Activated CD8-positive, alpha-beta memory T cell treated with anti-CD3 and anti-CD28 coated beads, Interleukin-2, amount 50 U/mL, for 1 hour (primary cell): ENCODE results near the gene RUFY4.

Experiments
- DNase-seq: peaks from one replicate; pipeline ENCODE4 v3.0.0-alpha.2; 2020; ENCODE audit errors: extremely low read depth

Gene RUFY4, protein sequence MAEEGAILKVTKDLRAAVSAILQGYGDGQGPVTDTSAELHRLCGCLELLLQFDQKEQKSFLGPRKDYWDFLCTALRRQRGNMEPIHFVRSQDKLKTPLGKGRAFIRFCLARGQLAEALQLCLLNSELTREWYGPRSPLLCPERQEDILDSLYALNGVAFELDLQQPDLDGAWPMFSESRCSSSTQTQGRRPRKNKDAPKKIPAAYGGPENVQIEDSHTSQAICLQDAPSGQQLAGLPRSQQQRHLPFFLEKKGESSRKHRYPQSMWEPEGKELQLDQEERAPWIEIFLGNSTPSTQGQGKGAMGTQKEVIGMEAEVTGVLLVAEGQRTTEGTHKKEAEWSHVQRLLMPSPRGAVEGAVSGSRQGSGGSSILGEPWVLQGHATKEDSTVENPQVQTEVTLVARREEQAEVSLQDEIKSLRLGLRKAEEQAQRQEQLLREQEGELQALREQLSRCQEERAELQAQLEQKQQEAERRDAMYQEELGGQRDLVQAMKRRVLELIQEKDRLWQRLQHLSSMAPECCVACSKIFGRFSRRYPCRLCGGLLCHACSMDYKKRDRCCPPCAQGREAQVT

GRCh38 chr2:218068721-218069334 is at the start of gene RUFY4:
Gene RUFY4, plus strand, starts transcription at chr2:218069253. Its CDS starts 1,353 bp downstream, at chr2:218070606.
- DNase-seq, result peak; percentile 17

- no peak for DNase-seq
Measured at GRCh38 chr2:218019411-218020060, 49.5 kb upstream of the RUFY4 start.

DNA sequence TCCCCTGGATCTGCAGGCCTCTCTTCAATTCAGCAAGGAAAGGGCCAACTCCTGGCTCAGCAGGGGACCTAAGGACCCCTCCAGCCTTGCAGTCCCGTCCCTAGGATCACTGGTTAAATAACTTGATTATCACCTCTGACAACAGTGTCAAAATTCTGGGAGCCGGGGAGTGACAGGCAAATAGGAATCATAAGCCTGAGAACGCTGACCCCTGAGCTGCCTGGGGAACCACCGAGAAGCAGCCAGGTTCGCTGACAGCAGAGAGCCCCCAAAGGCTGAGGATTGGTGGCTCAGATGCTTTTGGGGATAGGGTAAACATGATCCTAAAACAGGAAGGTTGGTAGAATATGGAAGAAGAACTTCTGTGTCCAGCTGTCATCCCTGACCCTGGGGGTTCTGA is 48.8 kb upstream of the RUFY4 start:
- DNase-seq, result no peak

GRCh38 chr2:218020966-218021535 is 48.0 kb upstream of the RUFY4 start:
- no peak for DNase-seq

- DNase-seq, result no peak
Measured at GRCh38 chr2:218021536-218022071, 47.4 kb upstream of the RUFY4 start.

DNA sequence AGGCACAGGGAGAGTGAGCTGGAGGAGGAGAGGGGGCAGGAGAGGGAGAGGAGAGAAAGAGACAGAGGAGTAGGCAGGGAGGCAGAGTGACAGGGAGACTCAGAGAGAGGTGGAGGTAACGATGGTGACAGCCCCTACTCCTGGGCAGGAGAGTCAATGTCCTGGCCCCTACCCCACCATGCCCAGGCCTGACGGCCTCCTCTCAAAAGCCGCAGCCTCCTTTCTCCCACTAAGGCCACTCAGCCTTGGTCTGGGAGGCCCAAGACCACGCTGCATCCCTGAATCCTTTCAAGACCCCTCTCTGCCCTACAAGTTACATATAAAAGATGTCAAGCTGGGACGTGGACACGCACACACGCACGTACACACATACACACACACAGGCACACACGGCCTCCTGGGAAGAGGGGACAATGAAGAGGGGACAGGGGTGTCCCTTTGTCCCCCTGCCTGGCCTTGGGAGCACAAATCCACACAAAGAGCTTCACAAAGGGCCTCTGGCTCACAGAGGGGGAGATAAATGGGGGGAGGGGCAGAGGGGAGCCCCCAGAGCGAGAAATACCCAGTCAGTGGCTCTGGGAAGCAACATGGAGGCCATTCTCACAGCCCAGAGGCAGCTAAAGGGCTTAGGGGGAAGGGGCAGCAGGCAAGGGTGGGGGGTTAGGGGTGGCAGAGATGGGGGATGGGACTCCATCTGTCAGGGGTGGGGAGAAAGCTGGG is 46.8 kb upstream of the RUFY4 start:
- no peak for DNase-seq

GRCh38 chr2:218022851-218023530 is 46.1 kb upstream of the RUFY4 start:
- no peak for DNase-seq

DNA sequence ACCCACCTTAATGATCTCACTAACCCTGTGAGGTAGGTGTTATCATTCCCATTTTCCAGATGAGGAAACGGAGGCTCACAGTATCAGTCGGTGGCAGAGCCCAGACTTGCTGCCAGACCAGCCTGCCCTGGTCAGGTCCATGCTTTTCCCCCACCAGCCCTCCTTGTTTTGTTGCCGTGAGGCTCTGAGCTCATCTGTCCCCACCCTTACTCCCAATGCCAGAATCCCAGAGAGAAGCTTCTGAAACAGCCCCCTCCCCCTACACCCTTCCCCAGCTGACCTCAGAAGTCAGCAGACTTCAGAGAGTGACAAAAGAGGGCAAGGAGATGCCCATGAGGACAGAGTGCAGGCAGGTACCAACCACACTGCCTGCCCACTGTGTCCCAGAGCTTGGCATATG is 45.4 kb upstream of the RUFY4 start:
- DNase-seq, result no peak

GRCh38 chr2:218024336-218024735 is 44.7 kb upstream of the RUFY4 start:
- no peak for DNase-seq

GRCh38 chr2:218024871-218025270 is 44.2 kb upstream of the RUFY4 start:
- no peak for DNase-seq

DNA sequence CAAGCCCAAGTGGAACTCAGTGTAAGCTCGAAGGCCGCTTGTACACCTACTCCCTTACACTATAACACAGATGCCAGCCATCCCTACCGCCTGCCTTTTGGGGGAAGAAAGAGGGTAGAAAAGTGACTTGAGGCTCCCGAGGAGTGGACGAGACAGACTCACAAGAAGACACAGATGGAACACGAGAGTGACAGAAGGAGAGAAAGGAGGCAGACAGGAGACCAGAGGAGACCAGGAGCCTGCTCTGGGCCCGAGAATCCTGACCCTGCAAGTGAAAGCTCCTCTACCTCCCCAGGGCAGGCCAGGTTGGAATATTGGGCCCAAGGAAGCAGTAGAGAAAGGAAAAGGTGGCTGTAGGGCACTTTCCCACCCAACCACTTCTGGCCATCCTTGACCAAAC is 42.8 kb upstream of the RUFY4 start:
- DNase-seq, result no peak

DNA sequence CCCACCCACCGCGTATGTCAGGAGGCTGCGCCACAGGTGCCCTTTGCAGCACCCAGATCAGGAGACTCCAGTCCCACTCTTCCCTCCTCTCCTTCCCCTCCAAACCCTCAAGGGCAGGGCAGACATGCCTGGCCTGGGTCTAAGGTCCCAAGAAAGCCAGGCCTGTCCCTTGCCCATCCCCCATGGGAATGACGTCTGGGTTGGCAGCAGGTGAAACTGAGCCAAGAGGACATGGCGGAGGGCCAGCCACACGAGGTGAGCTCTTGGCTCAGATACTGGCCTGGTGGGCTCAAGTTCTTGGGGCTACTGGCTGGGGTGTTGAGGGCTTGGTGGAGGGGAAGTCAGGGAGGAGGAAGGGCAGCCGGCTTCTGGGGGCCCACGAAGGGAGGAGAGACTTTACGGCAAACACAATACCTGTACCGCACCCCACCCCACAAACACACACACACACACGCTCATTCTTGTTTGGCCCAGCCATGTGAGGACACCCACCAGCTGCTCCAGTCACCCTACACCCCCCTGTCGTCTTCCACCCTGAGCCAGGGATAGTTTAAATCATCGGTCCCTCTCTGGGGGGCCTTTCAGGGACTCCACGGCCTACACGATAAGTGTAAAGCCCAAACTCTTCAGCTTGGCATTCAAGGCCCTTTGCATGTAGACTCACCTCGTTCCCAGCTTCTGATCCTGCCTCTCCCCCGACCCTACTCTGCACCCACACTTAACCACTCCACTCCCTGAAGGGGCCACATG is 42.2 kb upstream of the RUFY4 start:
- DNase-seq, result no peak

GRCh38 chr2:218027426-218028188 is 41.4 kb upstream of the RUFY4 start:
- DNase-seq, result no peak

DNA sequence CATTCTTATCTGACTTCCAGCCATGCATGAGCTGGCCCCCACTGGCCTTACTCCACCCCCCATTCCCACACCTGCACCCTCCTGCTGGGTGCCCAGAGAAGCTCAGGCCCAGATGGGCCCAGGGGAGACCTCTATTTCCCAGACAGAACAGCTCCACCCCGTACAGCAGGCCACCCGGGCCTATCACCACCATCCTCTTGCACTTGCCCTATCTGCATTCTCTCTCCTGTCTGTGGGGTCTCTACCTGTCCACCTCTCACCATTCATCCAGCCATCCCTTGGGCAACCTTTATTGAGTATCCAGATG is 40.9 kb upstream of the RUFY4 start:
- DNase-seq, result no peak

DNA sequence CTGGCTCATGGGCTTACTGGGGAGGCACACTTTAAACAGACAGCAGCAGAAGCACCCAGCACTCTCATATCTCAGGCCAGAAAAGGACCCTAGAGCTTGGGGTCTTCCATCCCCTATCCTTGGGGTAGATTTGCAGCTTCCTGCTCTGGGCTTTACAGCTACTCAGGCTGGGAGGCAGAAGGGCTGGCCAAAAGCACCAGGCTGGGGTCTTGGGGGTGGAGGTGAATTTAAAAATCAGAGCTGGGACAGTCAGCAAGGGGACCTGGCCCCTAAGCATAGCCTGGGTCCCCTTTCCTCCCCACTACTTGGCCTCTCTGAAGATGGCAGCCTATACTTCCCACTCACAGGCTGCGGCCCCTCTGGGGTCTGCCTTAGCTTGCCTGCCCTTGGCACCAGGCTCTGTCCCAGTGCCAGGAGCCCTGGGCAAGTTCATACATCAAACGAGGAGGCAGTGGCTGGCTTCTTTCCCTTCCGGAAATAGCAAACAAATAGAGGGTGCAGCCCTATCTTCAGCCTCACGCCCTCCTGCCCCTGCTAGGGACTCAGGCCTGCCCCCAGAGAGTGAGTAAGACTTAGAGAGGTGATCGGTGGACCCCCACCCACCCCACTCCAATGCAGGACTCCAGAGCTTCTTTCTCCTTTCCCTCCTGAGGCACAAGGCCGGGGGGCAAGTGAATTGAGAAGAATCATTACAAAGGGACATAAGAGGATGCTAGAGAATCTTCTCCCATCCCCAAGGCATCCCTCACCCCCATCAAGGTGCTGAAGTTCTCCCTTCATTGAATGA is 40.3 kb upstream of the RUFY4 start:
- DNase-seq, result no peak

DNA sequence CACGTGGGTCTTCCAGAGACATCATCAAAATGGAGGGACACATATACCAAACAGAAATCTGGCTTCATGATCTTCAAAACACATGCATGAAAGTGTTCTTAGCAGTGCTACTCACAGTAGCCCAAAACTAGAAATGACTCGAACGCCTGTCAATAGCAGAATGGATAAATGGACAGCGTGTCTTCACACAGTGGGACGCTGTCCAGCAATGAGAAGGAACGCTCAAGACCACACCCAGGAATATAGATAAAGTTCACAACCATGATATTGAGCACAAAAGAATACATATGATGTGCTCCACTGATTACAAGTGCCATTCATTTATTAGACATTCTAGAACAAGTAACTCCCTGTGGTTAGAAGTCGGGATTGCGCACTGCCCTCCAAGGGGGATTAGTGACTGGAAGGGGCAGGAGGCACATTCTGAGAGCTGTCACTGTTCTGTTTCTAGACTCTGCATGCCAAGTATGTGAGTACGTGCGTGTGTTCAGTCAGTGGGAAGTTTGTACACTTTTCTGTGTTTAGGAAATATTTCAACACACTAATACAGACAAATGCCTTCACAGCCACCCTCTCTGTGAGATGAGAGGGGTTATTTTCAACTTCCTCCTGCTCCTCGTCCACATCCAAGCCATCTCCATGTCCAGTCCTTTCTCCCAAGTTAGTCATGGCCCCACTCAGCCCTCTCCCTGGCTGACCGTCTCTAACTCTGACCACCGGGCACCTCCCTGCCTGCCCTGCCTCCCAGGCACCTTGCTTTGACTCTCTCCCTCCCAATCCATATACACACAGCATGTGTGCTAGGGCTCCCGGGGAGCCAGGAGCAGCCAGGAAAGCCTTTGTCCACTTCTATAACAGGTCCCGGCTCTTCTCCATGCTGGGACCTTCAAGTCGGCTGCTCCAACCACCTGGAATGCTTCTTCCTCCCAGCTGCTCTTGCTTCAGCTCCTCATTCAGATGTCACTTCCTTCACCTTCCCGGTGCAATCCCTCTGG is 39.4 kb upstream of the RUFY4 start:
- DNase-seq, result no peak
